NCI-H345 treated with DMSO at 0.1 percent for 48 hours (cell line): ENCODE results near the gene CTDNEP1.
A peak's percentile ranks its signal among the peaks of the same experiment; 100 is the strongest.

Experiments
- DNase-seq: peaks from one replicate; lab custom pipeline; 2025; ENCODE audit not compliant: unreplicated experiment; lab: John Stamatoyannopoulos, UW

Gene CTDNEP1

DNA sequence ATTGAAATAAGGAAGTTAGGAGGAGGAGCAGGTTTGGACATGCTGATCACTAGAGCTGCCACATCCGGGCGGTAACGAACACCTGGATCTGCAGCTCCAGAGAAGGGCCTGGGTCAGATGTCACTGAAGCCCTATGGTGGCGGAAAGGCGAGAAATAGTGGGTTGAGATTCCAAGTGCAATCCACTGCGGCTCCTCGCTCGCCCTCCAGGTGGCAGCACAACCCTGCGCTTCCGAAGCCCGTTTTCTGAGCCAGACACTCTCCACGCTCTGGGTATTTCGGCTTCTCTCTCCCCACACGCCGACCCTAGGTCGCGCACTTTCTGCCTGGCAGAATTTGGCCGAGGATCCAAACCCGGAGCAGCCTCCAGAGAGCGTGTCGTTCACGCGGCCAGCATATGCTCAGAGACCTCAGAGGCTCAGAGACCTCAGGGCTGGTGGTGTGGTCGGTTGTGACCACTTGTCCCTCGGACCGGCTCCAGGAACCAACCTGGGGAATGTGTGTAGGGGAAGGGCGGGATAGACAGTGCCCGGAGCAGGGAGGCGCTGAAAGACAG lies 29.1 kb upstream of the CTDNEP1 start:
- peak; percentile 45 for DNase-seq

DNA sequence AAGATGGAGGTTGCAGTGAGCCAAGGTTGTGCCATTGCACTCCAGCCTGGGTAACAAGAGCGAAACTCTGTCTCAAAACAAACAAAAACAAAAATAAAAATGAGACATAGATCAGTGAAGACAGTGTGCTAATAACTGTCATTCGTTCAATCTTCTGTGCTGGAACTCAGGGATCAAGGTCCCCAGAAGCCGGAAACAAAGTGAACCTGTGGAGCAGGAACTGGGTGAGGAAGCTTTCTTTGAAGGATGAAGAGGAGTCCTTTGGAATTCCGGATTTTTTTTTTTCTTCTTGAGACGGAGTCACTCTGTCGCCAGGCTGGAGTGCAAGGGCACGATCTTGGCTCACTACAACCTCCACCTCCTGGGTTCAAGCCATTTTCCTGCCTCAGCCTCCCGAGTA lies 27.9 kb upstream of the CTDNEP1 start:
- DNase-seq: no peak

DNA sequence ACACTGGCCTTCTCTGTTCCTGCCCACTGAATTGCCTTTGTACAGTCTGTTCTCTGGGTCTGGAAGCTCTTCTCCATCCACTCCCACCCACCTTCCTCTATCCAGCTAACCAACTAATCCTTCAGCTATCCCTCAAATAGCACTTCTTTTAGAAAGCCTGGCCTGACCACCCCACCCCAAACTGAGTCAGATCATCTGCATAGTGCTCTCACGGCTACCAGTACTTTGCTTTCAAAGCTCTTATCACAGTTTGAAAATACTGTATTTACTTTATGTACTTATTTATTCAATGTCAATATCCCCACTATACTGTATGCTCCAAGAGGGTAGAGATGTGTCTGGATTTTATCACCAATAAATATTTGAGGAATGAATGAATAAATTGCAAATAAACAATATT lies 15.2 kb upstream of the CTDNEP1 start:
- no peak for DNase-seq

DNA sequence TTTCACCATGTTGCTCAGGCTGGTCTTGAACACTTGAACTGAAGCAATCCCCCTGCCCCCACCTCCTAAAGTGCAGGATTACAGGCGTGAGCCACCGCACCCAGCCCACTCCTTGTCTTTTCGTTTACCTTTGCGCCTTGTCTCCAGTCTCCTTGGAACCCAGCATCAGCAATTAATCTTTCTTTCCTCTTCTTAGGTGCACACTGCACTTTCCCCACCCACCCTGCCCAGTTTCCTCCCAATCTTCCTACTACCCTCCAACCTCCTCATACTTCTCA lies 12.2 kb upstream of the CTDNEP1 start:
- no peak for DNase-seq

DNA sequence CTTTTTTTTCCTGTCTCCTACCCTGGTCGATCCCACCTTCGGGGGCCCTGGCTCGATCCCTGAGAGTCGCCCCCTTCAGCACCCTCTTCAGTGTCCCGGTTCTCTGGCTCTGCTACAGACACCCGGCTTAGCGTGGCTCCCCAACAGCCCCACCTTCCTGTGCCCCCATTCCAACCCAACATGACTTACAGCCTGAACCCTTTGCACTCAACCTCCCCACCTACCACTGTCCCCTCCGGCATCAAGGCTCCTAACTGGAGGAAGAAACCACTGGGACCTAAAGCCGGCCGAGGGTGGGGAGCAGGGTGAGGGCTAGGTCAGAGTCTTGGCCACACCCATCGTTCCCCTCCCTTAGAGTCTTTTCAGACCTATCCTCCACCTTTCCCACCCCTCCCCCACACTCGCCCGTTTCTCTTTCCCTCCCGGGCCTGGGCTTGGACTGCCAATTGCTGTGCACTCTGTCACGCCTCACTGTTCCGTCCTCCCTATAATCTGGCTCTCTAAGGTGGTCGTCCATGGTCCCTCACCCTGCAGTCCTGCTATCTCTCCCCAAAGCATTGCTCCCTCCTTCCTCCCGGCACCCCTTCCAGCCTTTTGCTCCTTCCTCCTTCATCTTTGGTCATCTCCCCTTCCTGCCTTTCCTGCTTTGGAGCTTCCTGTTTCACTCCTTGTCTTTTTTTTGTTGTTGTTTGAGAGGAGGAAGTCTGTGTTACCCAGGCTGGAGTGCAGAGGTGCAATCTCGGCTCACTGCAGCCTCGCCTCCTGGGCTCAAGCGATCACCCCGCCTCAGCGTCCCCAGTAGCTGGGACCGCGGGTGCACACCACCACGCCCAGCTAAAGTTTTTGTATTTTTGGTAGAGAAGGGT lies 11.6 kb upstream of the CTDNEP1 start:
- DNase-seq: no peak

DNA sequence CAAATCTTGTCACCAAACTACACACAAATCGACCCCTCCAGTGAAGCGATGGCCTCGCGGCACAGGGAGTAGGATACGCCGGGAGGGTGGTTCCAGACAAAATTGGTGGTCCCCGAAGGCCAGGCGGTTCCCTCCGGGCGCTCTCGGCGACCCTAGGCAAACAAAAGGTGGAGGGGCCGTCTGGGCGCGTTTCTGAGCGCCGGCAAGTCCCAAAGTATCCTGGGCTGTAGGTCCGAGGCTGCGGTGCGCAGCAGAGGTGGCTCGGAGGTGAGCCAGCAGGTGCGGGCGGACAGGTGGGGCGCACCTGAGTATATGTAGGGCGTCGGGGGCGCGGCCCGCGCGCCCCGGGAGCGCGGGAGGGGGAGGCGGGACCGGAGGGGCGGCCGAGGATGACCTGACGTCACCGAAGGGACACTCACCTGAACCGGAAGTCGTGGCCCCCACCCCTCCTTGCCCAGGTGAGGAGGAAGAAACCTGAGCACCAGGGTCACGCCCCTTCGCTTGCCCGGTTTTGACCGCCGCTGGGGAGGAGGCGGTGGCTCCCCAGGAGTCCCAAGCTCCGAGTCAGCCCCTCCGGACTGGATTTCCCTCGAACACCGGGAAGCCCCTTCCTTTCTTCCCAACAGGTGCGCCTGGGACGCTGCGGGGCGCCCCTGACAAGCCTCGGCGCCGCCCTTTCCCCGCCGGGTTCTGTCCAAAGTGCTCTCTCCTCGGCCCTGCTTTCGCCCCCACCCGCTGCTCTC lies 10.8 kb upstream of the CTDNEP1 start, which contains the start of gene CLDN7:
TSS of gene CLDN7 (minus strand) at position 287 of the 743 bp plus-strand sequence. CDS start 435 bp downstream, outside the sequence.
- peak; percentile 59 for DNase-seq

DNA sequence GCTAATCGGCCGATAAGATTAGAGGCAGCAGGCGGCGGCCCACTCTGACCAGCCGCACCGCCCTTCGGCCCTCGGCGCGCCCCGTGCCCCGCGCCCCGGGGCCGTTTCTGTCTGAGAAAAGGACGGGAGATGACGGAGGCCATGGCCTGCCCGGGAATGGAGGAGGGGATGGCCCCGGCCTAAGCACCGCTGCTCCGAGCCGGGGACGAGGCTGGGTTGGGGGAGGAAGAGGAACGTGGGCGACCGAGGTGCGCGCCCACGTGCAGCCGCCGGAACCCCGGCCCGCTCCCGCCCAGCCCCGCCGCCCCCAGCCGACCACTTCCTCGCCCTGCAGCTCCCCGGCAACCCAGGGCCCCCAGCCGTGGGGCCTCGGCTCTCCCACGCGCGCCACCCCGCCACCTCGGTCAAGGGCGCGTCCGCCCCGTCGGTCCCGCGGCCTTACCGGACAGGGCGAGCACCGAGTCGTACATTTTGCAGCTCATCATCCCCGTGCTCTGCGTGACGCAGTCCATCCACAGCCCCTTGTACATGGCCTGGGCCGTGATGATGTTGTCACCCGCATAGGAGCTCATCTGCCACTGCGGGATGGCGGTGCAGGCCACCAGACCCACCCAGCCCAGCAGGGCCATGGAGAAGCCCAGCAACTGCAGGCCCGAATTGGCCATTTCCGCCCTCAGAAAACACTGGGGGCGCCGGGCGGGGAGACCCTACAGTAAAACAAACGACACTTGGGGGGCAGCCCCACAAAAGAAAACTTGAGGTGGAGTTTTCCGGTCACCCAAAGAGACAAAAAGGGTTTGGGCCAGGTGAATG lies 10.1 kb upstream of the CTDNEP1 start:
- DNase-seq: no peak

DNA sequence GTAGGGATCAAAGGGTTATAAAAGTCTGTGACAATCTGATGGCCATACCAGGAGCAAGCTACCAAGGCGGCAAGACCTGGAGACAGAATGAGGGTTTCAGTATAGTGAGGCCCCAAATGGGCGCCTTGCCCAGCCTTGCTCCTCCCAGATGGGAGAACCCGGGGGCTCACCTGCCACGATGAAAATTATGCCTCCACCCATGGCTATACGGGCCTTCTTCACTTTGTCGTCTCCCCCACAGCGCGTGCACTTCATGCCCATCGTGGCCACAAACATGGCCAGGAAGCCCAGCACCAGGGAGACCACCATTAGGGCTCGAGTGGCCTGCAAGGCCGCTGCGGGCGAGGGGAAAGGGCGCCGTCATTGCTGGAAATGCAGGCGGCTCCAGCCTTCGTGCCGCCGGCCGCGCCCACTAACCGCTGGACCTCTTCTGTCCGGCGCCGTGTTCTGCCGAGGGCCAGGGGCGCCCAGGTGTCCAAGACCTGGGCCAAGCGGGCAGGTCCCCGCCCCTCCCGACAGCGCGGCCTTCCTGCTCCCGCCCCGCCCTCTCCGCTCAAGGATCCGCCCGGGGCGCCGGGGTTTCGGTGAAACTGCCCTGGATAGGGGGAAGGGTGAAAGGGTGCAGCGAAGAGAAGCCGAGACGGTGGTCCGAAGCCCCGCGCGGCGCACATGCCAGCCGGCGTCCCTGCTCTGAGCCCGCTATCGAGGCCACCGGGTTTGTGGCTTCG lies 9.3 kb upstream of the CTDNEP1 start:
- DNase-seq: no peak

DNA sequence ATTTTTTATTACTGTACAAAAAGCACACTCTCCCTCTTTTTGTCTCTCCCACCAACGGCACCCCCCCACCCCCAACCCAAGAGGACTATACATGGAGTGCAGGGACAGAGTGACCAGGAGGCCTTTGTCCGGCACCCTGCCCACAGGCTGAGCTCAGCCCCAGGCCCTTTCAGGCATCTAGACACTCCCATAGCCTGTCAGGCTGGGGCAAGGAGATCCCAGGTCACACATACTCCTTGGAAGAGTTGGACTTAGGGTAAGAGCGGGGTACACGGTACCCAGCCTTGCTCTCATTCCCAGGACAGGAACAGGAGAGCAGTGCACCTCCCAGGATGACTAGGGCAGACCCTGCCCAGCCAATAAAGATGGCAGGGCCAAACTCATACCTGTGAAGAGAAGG lies 8.6 kb upstream of the CTDNEP1 start:
- DNase-seq: no peak

DNA sequence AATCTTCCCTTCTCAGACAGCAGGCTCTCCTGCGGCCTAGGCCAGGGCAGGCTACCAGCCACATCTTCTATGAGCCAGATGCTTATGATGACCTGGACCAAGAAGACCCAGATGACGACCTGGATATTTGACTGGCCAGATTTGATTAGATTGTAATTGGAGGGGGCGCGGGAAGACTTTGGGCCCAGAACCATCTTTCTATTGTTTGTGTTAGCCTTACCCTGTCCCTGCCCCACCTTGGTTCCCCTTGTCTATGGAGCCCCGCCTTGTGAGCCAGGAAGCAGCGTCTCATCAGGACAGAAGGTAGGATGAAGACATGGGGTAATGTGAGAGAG lies 8.0 kb upstream of the CTDNEP1 start:
- no peak for DNase-seq

DNA sequence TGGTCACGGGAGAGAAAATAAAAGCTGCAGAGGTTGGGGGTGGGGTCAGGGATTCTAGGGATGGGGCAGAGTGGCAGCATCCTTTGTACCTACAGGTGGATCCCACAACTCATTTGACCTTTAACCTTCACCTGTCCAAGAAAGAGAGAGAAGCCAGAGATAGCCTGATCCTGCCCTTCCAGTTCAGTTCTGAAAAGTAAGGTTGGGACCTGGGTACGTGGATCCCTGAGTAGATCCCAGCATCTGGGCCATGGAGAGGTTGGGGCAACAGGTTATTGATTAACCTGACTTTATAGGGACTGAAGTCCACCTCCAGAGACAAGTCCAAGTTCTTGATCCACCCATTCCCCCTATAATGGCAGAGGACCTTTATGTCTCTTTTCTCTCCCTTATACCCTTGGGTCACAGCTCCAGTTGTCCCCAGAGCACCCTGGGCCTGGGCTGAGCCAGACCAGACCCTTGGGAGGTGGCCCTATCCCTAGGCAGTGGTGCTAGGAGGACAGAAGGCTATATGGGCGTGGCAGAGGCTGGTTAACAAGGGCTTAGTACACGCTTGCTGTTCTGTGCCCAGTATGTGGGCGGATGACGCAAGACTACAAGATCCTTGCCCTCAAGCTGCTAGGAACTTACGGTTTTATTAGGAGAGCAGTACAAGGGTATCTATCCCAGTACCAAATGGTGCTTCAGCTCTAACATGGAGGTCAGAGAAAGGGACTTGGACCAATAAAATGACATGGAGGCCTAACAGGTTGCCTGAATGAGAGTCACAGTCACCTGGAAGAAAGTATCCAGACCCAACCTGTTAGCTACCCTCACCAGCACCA lies 7.4 kb upstream of the CTDNEP1 start:
- no peak for DNase-seq

DNA sequence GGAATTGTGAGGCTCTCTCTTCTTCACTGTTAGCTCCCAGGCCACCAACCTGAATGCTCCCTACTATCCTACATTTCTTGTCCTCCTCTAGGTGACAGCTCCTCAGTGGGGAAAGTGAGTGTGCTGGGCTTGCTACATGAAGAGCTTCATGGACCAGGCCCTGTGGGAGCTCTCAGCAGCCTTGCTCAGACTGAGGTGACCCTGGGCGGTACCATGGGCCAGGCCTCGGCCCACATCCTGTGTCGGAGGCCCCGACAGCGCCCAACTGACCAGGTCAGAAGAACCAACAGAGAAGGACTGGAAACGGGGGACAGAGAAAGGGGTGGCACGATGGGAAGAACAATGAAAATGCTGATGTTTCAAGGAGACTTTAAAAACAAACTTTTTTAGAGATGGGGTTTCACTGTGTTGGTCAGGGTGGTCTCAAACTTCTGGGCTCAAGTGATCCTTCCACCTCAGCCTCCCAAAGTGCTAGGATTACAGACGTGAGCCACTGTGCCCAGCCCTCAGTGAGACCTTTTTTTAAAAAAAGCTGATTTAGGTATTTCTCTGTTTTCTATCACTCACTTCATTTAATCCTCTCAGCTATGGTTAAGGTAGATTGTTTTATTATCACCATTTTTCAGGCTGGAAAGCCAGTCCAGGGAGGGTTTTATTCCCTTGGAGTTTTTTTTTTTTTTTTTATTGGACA lies 5.4 kb upstream of the CTDNEP1 start:
- no peak for DNase-seq

DNA sequence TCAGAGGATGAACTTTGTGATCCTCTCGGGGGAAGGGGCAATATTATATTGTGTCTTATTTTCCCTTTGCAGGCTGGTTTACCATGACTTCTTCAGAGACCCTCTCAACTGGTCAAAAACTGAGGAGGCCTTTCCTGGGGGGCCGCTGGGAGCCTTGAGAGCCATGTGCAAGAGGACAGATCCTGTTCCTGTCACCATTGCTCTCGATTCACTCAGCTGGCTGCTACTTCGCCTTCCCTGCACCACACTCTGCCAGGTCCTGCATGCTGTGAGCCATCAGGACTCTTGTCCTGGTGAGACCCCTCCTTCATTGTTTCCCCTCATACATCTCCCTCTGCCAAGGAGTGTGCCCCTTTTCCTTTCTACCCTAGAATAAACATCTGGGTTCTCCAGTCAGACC lies 3.0 kb upstream of the CTDNEP1 start:
- no peak for DNase-seq

DNA sequence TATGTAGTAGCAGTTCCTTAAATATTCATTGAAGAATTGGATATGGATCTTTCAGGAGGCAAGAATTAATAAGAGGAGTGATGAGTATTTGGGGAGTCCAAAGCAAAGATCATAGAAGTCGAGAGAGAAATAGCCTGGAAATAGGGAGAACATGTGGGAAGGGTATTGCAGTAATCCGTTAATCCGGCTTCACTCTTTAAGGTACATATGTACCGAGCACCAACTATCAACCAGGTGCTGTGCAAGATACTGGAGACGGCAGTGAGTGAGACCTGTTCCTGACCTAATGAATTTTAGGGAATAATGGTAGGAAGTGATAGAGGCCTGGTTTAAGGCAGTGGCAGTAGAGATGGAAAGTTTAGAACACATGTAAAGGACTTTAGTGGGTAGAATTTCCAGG lies 1.5 kb upstream of the CTDNEP1 start:
- DNase-seq: no peak

DNA sequence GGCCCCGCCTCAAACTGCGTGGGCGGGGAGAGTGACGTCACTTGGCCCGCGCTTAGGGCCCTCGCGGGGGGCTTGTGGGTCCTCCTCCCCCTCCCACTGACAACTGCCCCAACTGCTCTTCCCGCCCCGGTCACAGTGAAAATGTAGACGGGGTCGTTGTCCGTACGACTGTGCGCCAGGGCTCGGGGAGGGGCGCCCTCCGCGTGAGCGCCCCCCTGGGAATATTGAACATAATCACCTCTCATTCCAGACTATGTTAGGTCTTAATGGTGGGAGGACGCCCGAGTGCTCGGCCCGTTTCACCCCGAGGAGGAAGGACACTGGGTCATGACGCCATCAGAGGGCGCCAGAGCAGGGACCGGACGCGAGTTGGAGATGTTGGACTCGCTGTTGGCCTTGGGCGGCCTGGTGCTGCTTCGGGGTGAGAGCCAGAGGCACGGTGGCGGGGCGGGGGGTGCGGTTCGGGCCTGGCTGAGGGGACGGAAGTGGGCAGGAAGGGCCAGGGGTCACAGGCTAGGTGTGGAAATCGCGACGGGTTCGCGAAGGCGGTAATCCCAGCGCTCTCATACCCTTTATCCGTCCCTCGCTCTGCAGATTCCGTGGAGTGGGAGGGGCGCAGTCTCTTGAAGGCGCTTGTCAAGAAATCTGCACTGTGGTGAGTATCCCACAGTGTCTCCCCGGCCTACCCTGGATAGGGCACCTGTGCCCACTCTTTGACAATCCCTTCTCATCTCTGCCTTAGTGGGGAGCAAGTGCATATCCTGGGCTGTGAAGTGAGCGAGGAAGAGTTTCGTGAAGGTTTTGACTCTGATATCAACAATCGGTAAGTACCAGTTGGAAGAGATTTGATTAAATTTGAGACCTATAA lies 876 bp upstream of the CTDNEP1 start, which contains the start of gene ELP5:
TSS of gene ELP5 (plus strand) at position 40 of the 868 bp plus-strand sequence. CDS start at position 376, 336 bp downstream.
- no peak for DNase-seq

DNA sequence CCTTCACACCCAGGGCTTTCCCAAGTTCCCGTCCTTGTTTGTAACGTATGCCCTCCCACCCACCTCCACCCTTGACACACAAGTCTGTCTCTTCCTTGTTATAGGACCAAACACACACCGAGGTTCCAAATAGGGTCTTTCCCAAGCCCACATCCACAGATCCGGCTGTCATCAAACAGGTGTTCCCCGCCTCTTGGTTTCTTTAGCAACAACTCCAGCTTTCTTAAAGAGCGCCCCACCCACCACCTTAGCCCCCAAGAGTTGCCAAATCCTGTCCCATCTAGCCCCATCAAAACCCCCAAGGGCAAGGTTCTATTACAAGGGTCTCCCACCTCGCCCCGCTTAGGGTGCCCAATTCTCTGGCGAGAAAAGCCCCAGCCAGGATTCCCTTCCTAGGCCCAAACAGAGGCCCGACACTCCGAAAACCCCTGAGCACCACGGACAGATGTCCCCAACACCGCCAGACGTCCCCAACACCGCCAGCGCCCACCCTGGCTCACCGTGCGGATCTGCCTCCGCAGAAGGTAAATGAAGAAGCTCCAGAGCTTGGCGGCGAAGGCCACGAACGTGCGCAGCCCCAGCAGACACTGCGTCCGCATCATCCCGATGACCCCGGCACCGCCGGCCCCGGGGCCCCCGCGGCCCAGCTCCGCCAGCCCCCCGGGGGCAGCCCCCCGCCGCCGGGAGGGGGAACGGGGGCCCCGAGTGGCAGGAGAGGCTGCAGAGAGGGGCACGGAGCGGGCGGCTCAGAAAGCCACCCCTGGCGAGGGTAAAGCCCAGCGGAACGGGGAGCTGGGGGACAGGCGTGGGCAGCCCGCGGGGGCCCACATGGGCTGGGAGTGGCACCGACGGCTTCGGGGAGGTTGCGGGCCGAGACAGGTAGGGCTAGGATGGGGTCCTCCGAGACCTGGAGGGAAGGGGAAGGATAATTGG lies 573 bp downstream of the CTDNEP1 start:
- DNase-seq: no peak

DNA sequence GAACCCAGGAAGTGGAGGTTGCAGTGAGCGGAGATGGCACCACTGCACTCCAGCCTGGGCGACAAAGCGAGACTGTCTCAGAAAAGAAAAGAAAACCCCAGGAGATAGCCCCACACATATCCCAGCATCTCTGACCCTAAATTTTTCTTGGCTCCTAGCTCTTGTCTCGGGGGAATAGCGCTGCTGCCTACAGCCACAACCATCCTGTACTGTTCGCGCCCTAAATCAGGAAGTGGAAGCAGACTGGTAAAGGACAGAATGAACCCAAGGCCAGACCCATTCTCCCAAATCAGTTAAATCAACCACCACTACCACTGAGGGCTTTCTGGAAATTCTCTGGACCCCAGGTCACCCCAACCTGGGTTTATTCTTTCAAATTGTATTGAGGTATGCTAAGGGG lies 1.7 kb downstream of the CTDNEP1 start:
- no peak for DNase-seq
